Left cardiac atrium (tissue), 4 donors: ENCODE measurements around the gene OPCML. TPM values are rescaled to one million over a fixed set of nuclear protein-coding genes. Genes with fewer than 3 reads are reported as not detected.
A peak's percentile ranks its signal among the peaks of the same experiment; 100 is the strongest.

Source experiments
- ATAC-seq, 2 donors: fragments of 200-7000 bp; cut with Tn5 transposase; one replicate each; pipeline ENCODE4 v1.9.1; 2020; ENCODE audit warnings: mild to moderate bottlenecking in 2 of 2, moderate library complexity in 2 of 2
- DNase-seq: peaks from one replicate; pipeline ENCODE4 v3.0.0-alpha.2; 2020
- intact Hi-C, 2 donors: fragments of 100-400 bp; cut with DNase I; formaldehyde crosslinking; loops; one replicate each; pipeline versions ENCODE4 v1.14.1 to v1.15.1; 2022 to 2023
- total RNA-seq, 2 donors: library from RNA; stranded (reverse); fragmentation: NEBNext Ultra II Directional; extraction: Animal tissue kit (Norgen Biotek cat#: 25700); gene quantifications; one replicate each; pipeline ENCODE4 v1.2.1, GENCODE V29; 2021
- donor health status: DM: no; HTN: yes; CAD: no.
- donor health status: DM: no; HTN: yes; CAD: no; lungs with severe emphysema.
- donor health status: DM: yes; HTN: yes; CAD: no.
- donor health status: Dilated cardiomyopathy.

OPCML gene
- total RNA-seq, 2 donors from 2014 or later = 0.76 TPM; not detected in 1

GRCh38 chr11:132631989-132632388 is 900.3 kb downstream of the OPCML start:
- no peak for DNase-seq

GRCh38 chr11:132627981-132628380 is 904.3 kb downstream of the OPCML start:
- DNase-seq = no peak
- ATAC-seq = no peak
- intact Hi-C loops = no loop called here

More at GRCh38 chr11:132631989-132632388, 900.3 kb downstream of the OPCML start:
- intact Hi-C loops = no loop called here
- ATAC-seq = no peak

- ATAC-seq = no peak
- intact Hi-C loops = no loop called here
These were observed 905.9 kb downstream of the OPCML start for GRCh38 chr11:132626446-132626845.

GRCh38 chr11:132623511-132623910 is 908.8 kb downstream of the OPCML start:
- intact Hi-C loops = no loop called here
- no peak for DNase-seq
- no peak for ATAC-seq

More at GRCh38 chr11:132626446-132626845, 905.9 kb downstream of the OPCML start:
- no peak for DNase-seq

GRCh38 chr11:132621976-132622580 is 910.2 kb downstream of the OPCML start:
- DNase-seq (no peak), ATAC-seq (no peak)
- intact Hi-C loops = no loop called here

GRCh38 chr11:132620423-132620822 is 911.9 kb downstream of the OPCML start:
- intact Hi-C loops = no loop called here
- ATAC-seq = no peak
- no peak for DNase-seq

GRCh38 chr11:132610791-132611190 is 921.5 kb downstream of the OPCML start:
- ATAC-seq (no peak), DNase-seq (no peak)
- intact Hi-C loops = no loop called here

- ATAC-seq = no peak
- intact Hi-C loops = no loop called here
- no peak for DNase-seq
These were observed 922.1 kb downstream of the OPCML start for GRCh38 chr11:132610216-132610615.

- intact Hi-C loops = no loop called here
- ATAC-seq (no peak), DNase-seq (no peak)
These were observed 924.7 kb downstream of the OPCML start for GRCh38 chr11:132607575-132607974.

- ATAC-seq (no peak), DNase-seq (no peak)
- intact Hi-C loops = no loop called here
These were observed 926.3 kb downstream of the OPCML start for GRCh38 chr11:132605825-132606570.

- DNase-seq = no peak
- intact Hi-C loops = no loop called here
- no peak for ATAC-seq
These were observed 927.9 kb downstream of the OPCML start for GRCh38 chr11:132604431-132604830.

GRCh38 chr11:132601875-132602274 is 930.4 kb downstream of the OPCML start:
- ATAC-seq (no peak), DNase-seq (no peak)
- intact Hi-C loops = no loop called here

- ATAC-seq (peak in 1 of 2 donors; percentile 44), DNase-seq (no peak)
- intact Hi-C loops = no loop called here
These were observed 936.6 kb downstream of the OPCML start for GRCh38 chr11:132595711-132596134.

GRCh38 chr11:132595246-132595645 is 937.1 kb downstream of the OPCML start:
- intact Hi-C loops = no loop called here
- DNase-seq (no peak), ATAC-seq (no peak)

GRCh38 chr11:132590986-132591385 is 941.3 kb downstream of the OPCML start:
- DNase-seq = no peak
- no peak for ATAC-seq
- intact Hi-C loops = no loop called here

- ATAC-seq = no peak
These were observed 941.7 kb downstream of the OPCML start for GRCh38 chr11:132590554-132590953.

GRCh38 chr11:132589791-132590190 is 942.5 kb downstream of the OPCML start:
- DNase-seq = no peak
- no peak for ATAC-seq
- intact Hi-C loops = no loop called here

More at GRCh38 chr11:132590554-132590953, 941.7 kb downstream of the OPCML start:
- intact Hi-C loops = no loop called here
- DNase-seq = no peak

- ATAC-seq (no peak), DNase-seq (no peak)
- intact Hi-C loops = no loop called here
These were observed 943.9 kb downstream of the OPCML start for GRCh38 chr11:132588366-132588765.

- intact Hi-C loops = no loop called here
- ATAC-seq (no peak), DNase-seq (no peak)
These were observed 944.6 kb downstream of the OPCML start for GRCh38 chr11:132587716-132588115.

- no peak for DNase-seq
- ATAC-seq = no peak
- intact Hi-C loops = no loop called here
These were observed 945.5 kb downstream of the OPCML start for GRCh38 chr11:132586801-132587200.
